H1 (cell line): Measurements from ENCODE around the gene SPRING1. TPM values are rescaled to one million over a fixed set of nuclear protein-coding genes. Genes with fewer than 3 reads are reported as not detected.

Experiments used
- CTCF ChIA-PET: fragments of 300-600 bp; sonication (Branson Sonifier 250); formaldehyde crosslinking; loops from one replicate; lab custom pipeline; 2021; ENCODE audit not compliant: partially characterized antibody; lab: Charles Lee
- POLR2A ChIA-PET: fragments of 300-600 bp; sonication (Branson Sonifier 250); formaldehyde crosslinking; loops from one replicate; lab custom pipeline; 2021; ENCODE audit warnings: inconsistent platforms; ENCODE audit not compliant: partially characterized antibody; lab: Charles Lee
- DNase-seq, 2 experiments: peaks; one replicate each; pipeline versions ENCODE4 v3.0.0 to v3.0.0-alpha.2; 2010 to 2022; ENCODE audit warnings: low spot score in 2 of 2, low read depth in 1 of 2, mixed read lengths in 1 of 2
- FAIRE-seq: peaks from 2 replicates; lab custom pipeline; 2011; peaks lifted over from hg19 to GRCh38; lab: Jason Lieb, UNC
- H2AFZ ChIP-seq: 2 replicates; pipeline ENCODE4 v1.8.1; 2012; ENCODE audit warnings: low read length, inconsistent platforms
- H2AK5ac ChIP-seq: 2 replicates; pipeline ENCODE4 v1.6.1; 2013; ENCODE audit warnings: low read depth, low read length
- H2BK120ac ChIP-seq: replicated peaks from 2 replicates; pipeline ENCODE3; 2013; ENCODE audit warnings: low read depth, low read length, inconsistent platforms
- H2BK12ac ChIP-seq: 2 replicates; pipeline ENCODE4 v1.6.1; 2013; ENCODE audit warnings: low read depth, low read length
- H2BK15ac ChIP-seq: 2 replicates; pipeline ENCODE4 v1.6.1; 2013; ENCODE audit warnings: low read length
- H2BK20ac ChIP-seq: 2 replicates; pipeline ENCODE4 v1.6.1; 2013; ENCODE audit warnings: low read length
- H2BK5ac ChIP-seq: 2 replicates; pipeline ENCODE4 v1.6.1; 2013; ENCODE audit warnings: low read depth, low read length
- H3K14ac ChIP-seq: 2 replicates; pipeline ENCODE4 v1.6.1; 2013; ENCODE audit warnings: inconsistent platforms; ENCODE audit not compliant: insufficient read length
- H3K18ac ChIP-seq: 2 replicates; pipeline ENCODE4 v1.6.1; 2013; ENCODE audit warnings: low read length; ENCODE audit errors: extremely low read depth
- H3K23ac ChIP-seq: 2 replicates; pipeline ENCODE4 v1.6.1; 2013; ENCODE audit warnings: inconsistent platforms; ENCODE audit not compliant: insufficient read length
- H3K23me2 ChIP-seq: 2 replicates; pipeline ENCODE4 v1.6.1; 2013; ENCODE audit warnings: low read depth, low read length
- H3K27ac ChIP-seq: 2 replicates; pipeline ENCODE4 v1.6.1; 2011; ENCODE audit warnings: low read depth, low read length, inconsistent platforms
- H3K27me3 ChIP-seq, 4 experiments: replicated peaks in 1 of 4; 1 replicate in 1 of 4; 2 replicates in 3 of 4; pipeline versions ENCODE4 v1.6.1 to v1.8.1; 2011 to 2013; ENCODE audit warnings: low read length in 3 of 4, mild to moderate bottlenecking in 3 of 4, inconsistent platforms in 2 of 4, mixed read lengths in 2 of 4, moderate library complexity in 1 of 4; ENCODE audit not compliant: control insufficient read depth in 3 of 4, insufficient read depth in 3 of 4; ENCODE audit errors: extremely low read depth in 1 of 4
- H3K36me3 ChIP-seq, 4 experiments: 2 replicates each; pipeline versions ENCODE4 v1.6.1 to v1.8.1; 2011 to 2013; ENCODE audit warnings: mild to moderate bottlenecking in 4 of 4, low read length in 3 of 4, moderate library complexity in 2 of 4, control low read depth in 1 of 4, inconsistent platforms in 1 of 4; ENCODE audit not compliant: insufficient read depth in 4 of 4, control insufficient read depth in 2 of 4
- H3K4ac ChIP-seq: replicated peaks from 2 replicates; pipeline ENCODE3; 2013; ENCODE audit warnings: low read length, low read depth, mixed read lengths, inconsistent platforms; ENCODE audit not compliant: insufficient read length
- H3K4me1 ChIP-seq, 4 experiments: replicated peaks in 1 of 4; 1 replicate in 1 of 4; 2 replicates in 3 of 4; pipeline versions ENCODE4 v1.6.1 to v1.8.1; 2011 to 2013; ENCODE audit warnings: low read length in 3 of 4, inconsistent platforms in 2 of 4, mixed read lengths in 1 of 4; ENCODE audit not compliant: insufficient read depth in 4 of 4, control insufficient read depth in 3 of 4
- H3K4me2 ChIP-seq, 2 experiments: 2 replicates each; pipeline versions ENCODE4 v1.6.1 to v1.8.1; 2011 to 2013; ENCODE audit warnings: low read depth in 2 of 2, low read length in 2 of 2, control low read depth in 1 of 2, inconsistent platforms in 1 of 2, mild to moderate bottlenecking in 1 of 2; ENCODE audit not compliant: insufficient read depth in 1 of 2
- H3K4me3 ChIP-seq, 4 experiments: fragments of 200-600, 300-600 bp in 1 of 4; sonication (generic), shearing (Covaris generic), sonication (Bioruptor Twin) in 1 of 4; 2 replicates each; pipeline versions ENCODE4 v1.5.1 to v1.8.1; 2011 to 2016; ENCODE audit warnings: low read length in 4 of 4, low read depth in 3 of 4, control low read depth in 2 of 4, inconsistent platforms in 2 of 4, mild to moderate bottlenecking in 2 of 4, mixed read lengths in 1 of 4, moderate library complexity in 1 of 4; ENCODE audit not compliant: insufficient read depth in 2 of 4; ENCODE audit errors: extremely low read depth in 1 of 4
- H3K56ac ChIP-seq: replicated peaks from 2 replicates; pipeline ENCODE3; 2013; ENCODE audit warnings: low read depth, mild to moderate bottlenecking, mixed read lengths, low read length, inconsistent platforms; ENCODE audit not compliant: insufficient read length
- H3K79me1 ChIP-seq: 2 replicates; pipeline ENCODE4 v1.6.1; 2013; ENCODE audit warnings: low read depth, low read length, control low read depth
- H3K79me2 ChIP-seq, 2 experiments: 2 replicates each; pipeline versions ENCODE4 v1.6.1 to v1.8.1; 2012 to 2013; ENCODE audit warnings: low read length in 2 of 2, mild to moderate bottlenecking in 2 of 2, inconsistent platforms in 1 of 2; ENCODE audit not compliant: insufficient read depth in 2 of 2, control insufficient read depth in 1 of 2
- H3K9ac ChIP-seq, 4 experiments: replicated peaks in 1 of 4; 1 replicate in 1 of 4; 2 replicates in 3 of 4; pipeline versions ENCODE4 v1.6.1 to v1.8.1; 2011 to 2013; ENCODE audit warnings: low read depth in 3 of 4, low read length in 3 of 4, control low read depth in 2 of 4, mild to moderate bottlenecking in 2 of 4, moderate library complexity in 2 of 4, inconsistent platforms in 1 of 4; ENCODE audit errors: extremely low read depth in 1 of 4
- H3K9me3 ChIP-seq, 2 experiments: 2 replicates each; pipeline versions ENCODE4 v1.6.1 to v1.8.1; 2012 to 2013; ENCODE audit warnings: mild to moderate bottlenecking in 2 of 2, moderate library complexity in 2 of 2, control low read depth in 1 of 2, inconsistent platforms in 1 of 2, low read depth in 1 of 2, low read length in 1 of 2, mixed read lengths in 1 of 2; ENCODE audit not compliant: insufficient read depth in 2 of 2
- H4K20me1 ChIP-seq, 2 experiments: replicated peaks in 1 of 2; 2 replicates each; pipeline versions ENCODE3 to v1.8.1; 2011 to 2013; ENCODE audit warnings: inconsistent platforms in 2 of 2, low read length in 2 of 2, mild to moderate bottlenecking in 1 of 2; ENCODE audit not compliant: insufficient read depth in 2 of 2, control insufficient read depth in 1 of 2
- H4K5ac ChIP-seq: 2 replicates; pipeline ENCODE4 v1.6.1; 2013; ENCODE audit warnings: low read length, low read depth, mixed read lengths, inconsistent platforms; ENCODE audit not compliant: insufficient read length
- H4K8ac ChIP-seq: 2 replicates; pipeline ENCODE4 v1.8.0; 2013; ENCODE audit warnings: mild to moderate bottlenecking, moderate library complexity, low read length, inconsistent platforms; ENCODE audit not compliant: insufficient read depth; ENCODE audit errors: extremely low read depth
- H4K91ac ChIP-seq: replicated peaks from 2 replicates; pipeline ENCODE3; 2013; ENCODE audit warnings: low read length, mixed read lengths, inconsistent platforms; ENCODE audit not compliant: insufficient read length
- BRCA1 ChIP-seq: IDR thresholded peaks from 2 replicates; pipeline ENCODE4 v1.6.1; 2012; ENCODE audit warnings: low read depth, low read length, improper control_type of control experiment
- EZH2 ChIP-seq: fragments of 200-600 bp; sonication (generic); IDR thresholded peaks from 2 replicates; pipeline ENCODE4 v1.7.1; 2012; ENCODE audit warnings: low read depth, mild to moderate bottlenecking, moderate library complexity, low read length, inconsistent platforms; ENCODE audit not compliant: severe bottlenecking
- JUN ChIP-seq: IDR thresholded peaks from 2 replicates; pipeline ENCODE4 v1.6.1; 2011; ENCODE audit warnings: low read depth, mild to moderate bottlenecking, improper control_type of control experiment, low read length
- PHF8 ChIP-seq: fragments of 200-600 bp; sonication (generic); conservative IDR thresholded peaks from 2 replicates; pipeline ENCODE4 v1.7.1; 2012; ENCODE audit warnings: low read depth, mild to moderate bottlenecking, inconsistent platforms, low read length, moderate library complexity
- POLR2AphosphoS5 ChIP-seq: IDR thresholded peaks from 2 replicates; pipeline ENCODE4 v1.6.1; 2011; ENCODE audit warnings: low read depth, low read length
- POU5F1 ChIP-seq: IDR thresholded peaks from 2 replicates; pipeline ENCODE4 v1.6.1; 2011; ENCODE audit warnings: low read depth, mild to moderate bottlenecking, low read length, moderate library complexity
- RFX5 ChIP-seq: IDR thresholded peaks from 2 replicates; pipeline ENCODE4 v1.6.1; 2011; ENCODE audit warnings: low read depth, low read length, improper control_type of control experiment, borderline replicate concordance
- SIRT6 ChIP-seq: IDR thresholded peaks from one replicate; pipeline ENCODE4 v1.7.1; 2012; ENCODE audit warnings: low read length, inconsistent platforms
- SP1 ChIP-seq: IDR thresholded peaks from 2 replicates; pipeline ENCODE4 v1.6.1; 2011; ENCODE audit warnings: low read depth, low read length
- WGBS, 2 experiments: shearing (Covaris generic) in 1 of 2; methylation state at CpG; one replicate each; pipeline versions ENCODE4 v1.1.6 to v1.1.7; 2013 to 2015; ENCODE audit warnings: low lambda C conversion rate in 2 of 2, mixed read lengths in 2 of 2, inconsistent platforms in 1 of 2, low coverage in 1 of 2, missing lambda C conversion rate in 1 of 2; ENCODE audit not compliant: insufficient replicate concordance in 2 of 2, insufficient coverage in 1 of 2, insufficient read length in 1 of 2; ENCODE audit errors: extremely low coverage in 1 of 2, missing lambda C conversion rate in 1 of 2; 5-methylcytosine and 5-hydroxymethylcytosine counted together
- polyA plus RNA-seq, 7 experiments: library from polyadenylated mRNA; depleted of rRNA in 3 of 7; stranded (reverse) in 5 of 7; unstranded in 2 of 7; fragments of >200 nt in 5 of 7; fragments of 200-250 nt in 2 of 7; gene quantifications; 1 replicate in 5 of 7; 2 replicates in 1 of 7; 4 replicates in 1 of 7; pipeline versions ENCODE4 v1.2.1 to v1.2.3, GENCODE V29; 2011 to 2013; ENCODE audit warnings: missing spikeins in 2 of 7, mixed read lengths in 2 of 7
- total RNA-seq: library from RNA; stranded (reverse); fragmentation: NEBNext Ultra II Directional; extraction: Animal tissue kit (Norgen Biotek cat#: 25700); gene quantifications from 2 replicates; pipeline ENCODE4 v1.2.1, GENCODE V29; 2021
- TF ChIP-seq, protein P1 (sequence below): IDR thresholded peaks from 2 replicates; pipeline ENCODE4 v1.6.1; 2012; ENCODE audit warnings: inconsistent platforms
- TF ChIP-seq, protein P2 (sequence below), 3 experiments: IDR thresholded peaks; 1 replicate in 2 of 3; 2 replicates in 1 of 3; pipeline versions ENCODE4 v1.5.1 to v1.6.1; 2011; ENCODE audit warnings: low read length in 3 of 3, mild to moderate bottlenecking in 3 of 3, inconsistent platforms in 2 of 3, low read depth in 1 of 3, moderate library complexity in 1 of 3; ENCODE audit not compliant: insufficient read depth in 1 of 3; ENCODE audit errors: control extremely low read depth in 1 of 3

The SPRING1 gene
- total and polyA plus RNA-seq, 2 of the 8 experiments (the other 6 are each of a cell fraction or from before 2014, with no cell fraction given), result 14.3 to 46.5 TPM

DNA sequence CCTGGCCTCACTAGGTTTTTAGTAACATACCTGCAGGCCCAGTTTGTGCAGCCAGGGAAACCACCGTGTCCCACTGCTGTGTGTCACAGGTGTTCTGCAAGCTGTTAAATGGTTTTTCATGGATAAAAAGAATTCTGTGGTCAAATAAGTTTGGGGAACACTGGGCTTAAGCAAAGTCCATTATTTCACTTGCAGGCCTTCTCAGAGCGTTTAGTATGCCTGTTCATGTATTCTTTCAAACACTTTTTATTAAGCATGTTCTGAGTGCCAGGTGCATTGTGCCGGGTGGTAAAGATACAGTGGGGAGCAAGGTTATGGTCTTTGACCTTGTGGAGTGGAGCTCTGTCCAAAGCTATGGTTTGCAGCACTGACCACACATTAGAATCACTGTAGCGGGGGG lies 7.7 kb upstream of the SPRING1 start:
- H4K5ac ChIP-seq, result no peak overlapping the region
- no peak overlapping the region for H2AFZ ChIP-seq
- TF ChIP-seq PHF8 (no peak), POU5F1 (no peak), EZH2 (no peak), BRCA1 (no peak), SIRT6 (no peak), RFX5 (no peak), JUN (no peak), SP1 (no peak), POLR2AphosphoS5 (no peak)
- TF ChIP-seq, protein P1, sequence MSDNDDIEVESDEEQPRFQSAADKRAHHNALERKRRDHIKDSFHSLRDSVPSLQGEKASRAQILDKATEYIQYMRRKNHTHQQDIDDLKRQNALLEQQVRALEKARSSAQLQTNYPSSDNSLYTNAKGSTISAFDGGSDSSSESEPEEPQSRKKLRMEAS, result no peak
- TF ChIP-seq, protein P2, sequence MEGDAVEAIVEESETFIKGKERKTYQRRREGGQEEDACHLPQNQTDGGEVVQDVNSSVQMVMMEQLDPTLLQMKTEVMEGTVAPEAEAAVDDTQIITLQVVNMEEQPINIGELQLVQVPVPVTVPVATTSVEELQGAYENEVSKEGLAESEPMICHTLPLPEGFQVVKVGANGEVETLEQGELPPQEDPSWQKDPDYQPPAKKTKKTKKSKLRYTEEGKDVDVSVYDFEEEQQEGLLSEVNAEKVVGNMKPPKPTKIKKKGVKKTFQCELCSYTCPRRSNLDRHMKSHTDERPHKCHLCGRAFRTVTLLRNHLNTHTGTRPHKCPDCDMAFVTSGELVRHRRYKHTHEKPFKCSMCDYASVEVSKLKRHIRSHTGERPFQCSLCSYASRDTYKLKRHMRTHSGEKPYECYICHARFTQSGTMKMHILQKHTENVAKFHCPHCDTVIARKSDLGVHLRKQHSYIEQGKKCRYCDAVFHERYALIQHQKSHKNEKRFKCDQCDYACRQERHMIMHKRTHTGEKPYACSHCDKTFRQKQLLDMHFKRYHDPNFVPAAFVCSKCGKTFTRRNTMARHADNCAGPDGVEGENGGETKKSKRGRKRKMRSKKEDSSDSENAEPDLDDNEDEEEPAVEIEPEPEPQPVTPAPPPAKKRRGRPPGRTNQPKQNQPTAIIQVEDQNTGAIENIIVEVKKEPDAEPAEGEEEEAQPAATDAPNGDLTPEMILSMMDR (IDR thresholded peaks at IDR 0.05; ENCODE audit: control extremely low read depth in 1 of 3, insufficient read depth in 1 of 3, low read depth in 1 of 3, low read length in 3 of 3), result no peak
- H3K9me3 ChIP-seq, result no peaks in the 10 kb centered on the region
- H4K8ac ChIP-seq, result no peak overlapping the region
- H2BK120ac ChIP-seq, result no peak overlapping the region
- H3K27me3 ChIP-seq, result no peaks in the 10 kb centered on the region
- ChIA-PET POLR2A (interaction anchor here (1.1 kb wide), 1 partner anchor 15 kb away, joined by 5 read pairs; no protein-coding TSS in a partner anchor), CTCF (interaction anchor here (0.5 to 2.4 kb wide), 5 partner anchors 14 to 137 kb away, joined by 3 to 12 read pairs (median 4); no protein-coding TSS in a partner anchor)
- H3K4me2 ChIP-seq, result no peak overlapping the region
- H3K14ac ChIP-seq, result no peak overlapping the region
- no peaks in the 10 kb centered on the region; a peak in 1 of 4 replicates for H3K79me2 ChIP-seq
- no peak overlapping the region for H3K4ac ChIP-seq
- DNase-seq (no peak), FAIRE-seq (no peak)
- H3K9ac ChIP-seq, result no peak overlapping the region
- 88% methylated on average over 4 of the region's 4 CpGs; no CpG with 5 or more reads in 1 of the 2 experiments for WGBS, 2 experiments
- no peak overlapping the region for H2BK15ac ChIP-seq
- H3K56ac ChIP-seq, result no peak overlapping the region
- H2BK5ac ChIP-seq, result no peak overlapping the region
- no peaks in the 10 kb centered on the region; a peak in 1 of 7 replicates for H3K4me1 ChIP-seq
- no peak overlapping the region for H3K23ac ChIP-seq
- H2BK12ac ChIP-seq, result no peak overlapping the region
- H2BK20ac ChIP-seq, result no peak overlapping the region
- no peak overlapping the region for H2AK5ac ChIP-seq
- H3K18ac ChIP-seq, result no peak overlapping the region
- H3K79me1 ChIP-seq, result no peaks in the 10 kb centered on the region; the same call in 1 of the 2 replicates
- H3K36me3 ChIP-seq, result peaks cover 0 to 20% (median 15%) of the 10 kb centered on the region in 4 experiments; a peak in 5 of 8 replicates
- no peaks in the 10 kb centered on the region for H3K23me2 ChIP-seq
- H4K20me1 ChIP-seq, result peaks cover 0 to 3% of the 10 kb centered on the region in 2 experiments
- no peak overlapping the region for H4K91ac ChIP-seq
- no peak overlapping the region for H3K27ac ChIP-seq
- no peak overlapping the region for H3K4me3 ChIP-seq
